ENCODE data around the gene CHCHD6.

CHCHD6 gene

DNA sequence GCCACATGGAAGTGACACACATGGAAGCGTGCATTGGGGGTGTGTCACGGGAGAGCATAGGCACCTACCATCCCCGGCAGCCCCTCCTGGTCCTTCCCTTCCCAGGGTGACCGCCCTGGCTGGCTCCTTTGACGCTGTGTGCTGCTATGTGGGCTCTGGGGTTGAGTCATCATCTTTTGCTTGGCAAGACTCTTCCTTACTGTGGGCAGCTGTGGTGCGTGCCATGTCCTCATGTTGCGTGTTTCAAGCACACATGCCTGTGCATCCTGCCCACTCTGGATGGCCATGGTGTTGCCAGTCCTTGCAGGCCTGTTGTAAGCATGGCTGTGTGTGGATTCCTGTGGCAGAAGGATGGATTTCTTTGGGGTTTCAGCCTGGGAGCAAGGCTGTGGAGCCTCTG, 292.9 kb downstream of the CHCHD6 start:
- no peak overlapping the region for H3K27ac ChIP-seq
- TF ChIP-seq ZFX (IDR thresholded peaks at IDR 0.05; ENCODE audit: borderline replicate concordance), result no peak
- TF ChIP-seq, protein P1, sequence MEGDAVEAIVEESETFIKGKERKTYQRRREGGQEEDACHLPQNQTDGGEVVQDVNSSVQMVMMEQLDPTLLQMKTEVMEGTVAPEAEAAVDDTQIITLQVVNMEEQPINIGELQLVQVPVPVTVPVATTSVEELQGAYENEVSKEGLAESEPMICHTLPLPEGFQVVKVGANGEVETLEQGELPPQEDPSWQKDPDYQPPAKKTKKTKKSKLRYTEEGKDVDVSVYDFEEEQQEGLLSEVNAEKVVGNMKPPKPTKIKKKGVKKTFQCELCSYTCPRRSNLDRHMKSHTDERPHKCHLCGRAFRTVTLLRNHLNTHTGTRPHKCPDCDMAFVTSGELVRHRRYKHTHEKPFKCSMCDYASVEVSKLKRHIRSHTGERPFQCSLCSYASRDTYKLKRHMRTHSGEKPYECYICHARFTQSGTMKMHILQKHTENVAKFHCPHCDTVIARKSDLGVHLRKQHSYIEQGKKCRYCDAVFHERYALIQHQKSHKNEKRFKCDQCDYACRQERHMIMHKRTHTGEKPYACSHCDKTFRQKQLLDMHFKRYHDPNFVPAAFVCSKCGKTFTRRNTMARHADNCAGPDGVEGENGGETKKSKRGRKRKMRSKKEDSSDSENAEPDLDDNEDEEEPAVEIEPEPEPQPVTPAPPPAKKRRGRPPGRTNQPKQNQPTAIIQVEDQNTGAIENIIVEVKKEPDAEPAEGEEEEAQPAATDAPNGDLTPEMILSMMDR (IDR thresholded peaks at IDR 0.05), result no peak

DNA sequence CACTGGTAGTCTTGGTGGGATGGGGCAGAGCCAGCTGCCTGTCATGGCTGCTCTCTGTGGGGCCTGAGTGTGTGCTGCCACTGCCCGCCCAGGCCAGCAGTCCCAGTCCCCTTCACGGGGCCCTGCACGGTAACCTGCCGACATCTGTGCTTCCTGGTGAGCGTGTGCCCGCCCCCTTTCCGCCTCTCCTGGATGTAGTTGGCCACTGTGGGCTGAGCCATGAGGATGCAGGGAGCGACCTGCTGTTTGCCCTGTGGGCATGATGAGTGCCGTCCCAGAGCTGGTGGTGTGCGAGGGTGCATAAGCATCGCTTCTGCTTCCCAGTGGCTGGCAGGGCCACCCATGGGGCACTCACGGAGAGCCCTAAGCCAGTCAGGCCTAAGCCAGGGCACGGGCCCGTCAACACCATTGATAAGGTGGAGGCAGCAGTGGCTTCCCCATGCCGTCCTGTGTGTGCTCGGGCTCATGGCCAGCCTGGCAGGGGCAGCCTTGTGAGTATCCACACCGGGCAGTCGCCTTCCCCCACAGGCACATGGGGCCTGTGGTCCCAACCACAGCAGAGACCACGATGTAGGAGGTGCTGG, 293.5 kb downstream of the CHCHD6 start:
- no peak overlapping the region for H3K27ac ChIP-seq
- no peak for TF ChIP-seq ZFX (IDR thresholded peaks at IDR 0.05; ENCODE audit: borderline replicate concordance)
- TF ChIP-seq, protein P1 (IDR thresholded peaks at IDR 0.05), result no peak

DNA sequence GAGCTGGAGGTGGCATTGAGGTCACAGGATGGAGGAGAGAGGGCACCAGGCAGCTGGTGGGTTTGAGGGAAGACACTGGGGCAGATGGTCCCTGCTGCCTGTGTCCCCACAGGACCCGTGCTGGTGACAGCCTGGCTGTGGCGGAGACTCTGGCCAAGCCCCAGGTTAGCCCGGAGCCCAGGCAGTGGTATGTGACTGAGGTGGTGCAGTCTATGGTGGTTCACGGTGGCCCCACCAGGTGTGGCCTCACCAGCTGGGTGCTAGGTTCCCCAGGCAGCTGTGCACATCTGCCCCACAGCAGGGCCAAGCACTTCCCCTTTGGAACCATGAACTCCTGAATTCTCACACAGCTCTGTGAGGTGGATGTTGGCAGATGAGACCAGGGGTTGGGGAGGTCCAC, 294.3 kb downstream of the CHCHD6 start:
- TF ChIP-seq ZFX (IDR thresholded peaks at IDR 0.05; ENCODE audit: borderline replicate concordance), result no peak
- TF ChIP-seq, protein P1 (IDR thresholded peaks at IDR 0.05), result no peak
- no peak overlapping the region for H3K27ac ChIP-seq

DNA sequence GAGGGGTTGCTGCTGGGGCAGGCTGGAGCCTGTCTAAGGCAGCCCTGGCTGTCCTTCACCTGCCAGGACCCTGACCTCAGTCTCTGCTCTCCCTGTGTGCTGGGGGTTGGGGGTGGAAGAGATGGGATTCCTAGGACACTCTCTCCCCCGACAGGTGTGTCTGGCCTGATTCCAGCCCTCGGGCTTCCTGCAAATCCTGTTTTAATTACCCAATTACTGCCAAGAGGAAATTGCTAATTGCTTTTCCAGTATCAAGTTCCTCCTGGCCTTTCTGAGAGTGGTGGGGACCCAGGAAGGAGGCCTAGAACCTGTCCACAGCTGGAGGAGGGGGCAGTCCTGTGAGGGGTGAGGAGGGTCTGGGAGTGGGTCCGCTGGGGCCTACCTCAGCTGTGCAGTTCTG, 294.7 kb downstream of the CHCHD6 start:
- H3K27ac ChIP-seq, result no peak overlapping the region
- TF ChIP-seq, protein P1 (IDR thresholded peaks at IDR 0.05), result no peak
- no peak for TF ChIP-seq ZFX (IDR thresholded peaks at IDR 0.05; ENCODE audit: borderline replicate concordance)

DNA sequence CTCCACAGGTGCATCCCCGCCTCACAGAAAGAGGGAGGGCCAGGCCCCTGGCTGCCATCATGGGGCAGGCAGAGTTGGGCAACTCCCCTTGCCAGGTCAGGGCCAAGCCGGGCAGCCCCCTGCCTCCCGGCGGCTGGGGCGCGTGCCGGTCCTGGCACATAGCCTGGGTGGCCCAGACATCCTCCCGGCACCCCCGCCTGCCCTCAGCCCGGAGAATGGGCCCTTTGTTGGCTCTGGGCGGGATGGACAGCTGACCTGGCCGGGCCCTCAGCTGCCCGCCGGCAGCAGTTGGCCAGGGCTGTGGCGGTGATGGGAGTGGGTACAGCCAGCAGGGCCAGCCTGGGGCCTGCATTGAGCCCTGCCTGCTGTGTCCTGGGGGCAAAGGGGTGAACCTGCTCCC, 295.3 kb downstream of the CHCHD6 start:
- TF ChIP-seq ZFX (IDR thresholded peaks at IDR 0.05; ENCODE audit: borderline replicate concordance), result no peak
- TF ChIP-seq, protein P1 (IDR thresholded peaks at IDR 0.05), result no peak
- H3K27ac ChIP-seq, result no peak overlapping the region

DNA sequence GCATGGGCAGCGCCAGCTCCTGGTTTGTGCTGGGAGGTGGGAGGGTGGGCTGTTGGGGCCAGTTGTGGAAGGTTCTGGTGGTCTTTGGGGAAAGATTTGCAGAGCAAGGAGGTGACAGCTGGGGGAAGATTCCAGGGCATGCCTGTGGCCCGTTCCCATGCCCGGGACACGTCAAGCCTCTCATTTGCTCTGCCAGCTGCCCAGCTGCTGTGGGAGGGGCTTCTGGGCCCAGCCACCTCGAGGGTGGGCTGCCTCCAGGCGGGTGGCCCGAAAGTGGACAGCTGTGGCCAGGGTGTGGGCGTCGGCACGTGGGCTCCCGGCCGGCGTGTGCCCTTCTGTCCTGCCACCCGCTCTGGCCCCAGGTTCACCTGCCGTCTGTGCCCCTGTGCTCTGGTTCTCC, 296.1 kb downstream of the CHCHD6 start:
- no peak overlapping the region for H3K27ac ChIP-seq
- TF ChIP-seq ZFX (IDR thresholded peaks at IDR 0.05; ENCODE audit: borderline replicate concordance), result no peak
- TF ChIP-seq, protein P1 (IDR thresholded peaks at IDR 0.05), result no peak

DNA sequence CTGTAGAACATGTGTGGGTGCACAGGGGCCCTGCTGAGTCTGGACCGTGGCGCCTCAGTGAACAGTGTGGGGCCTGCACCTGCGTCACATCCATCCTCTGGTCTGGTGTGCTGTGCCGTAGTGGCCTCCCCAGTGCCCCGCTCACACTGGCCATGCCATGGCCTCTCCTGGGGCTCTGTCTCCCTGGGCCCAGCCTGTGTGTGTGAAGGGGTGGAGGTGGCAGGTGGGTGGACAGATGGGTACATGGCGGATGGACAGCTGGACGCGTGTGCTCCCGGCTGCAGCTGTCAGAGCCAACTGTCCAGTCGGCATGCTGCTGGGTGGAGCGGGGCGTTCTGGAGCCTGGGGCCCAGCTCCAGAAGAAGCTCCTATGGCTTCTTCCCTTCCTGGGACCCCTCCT, 296.7 kb downstream of the CHCHD6 start:
- no peak for TF ChIP-seq ZFX (IDR thresholded peaks at IDR 0.05; ENCODE audit: borderline replicate concordance)
- TF ChIP-seq, protein P1 (IDR thresholded peaks at IDR 0.05), result no peak
- no peak overlapping the region for H3K27ac ChIP-seq
